ENCODE measurements around the gene SLC6A18.
A peak's percentile ranks its signal among the peaks of the same experiment; 100 is the strongest.

The SLC6A18 gene

DNA sequence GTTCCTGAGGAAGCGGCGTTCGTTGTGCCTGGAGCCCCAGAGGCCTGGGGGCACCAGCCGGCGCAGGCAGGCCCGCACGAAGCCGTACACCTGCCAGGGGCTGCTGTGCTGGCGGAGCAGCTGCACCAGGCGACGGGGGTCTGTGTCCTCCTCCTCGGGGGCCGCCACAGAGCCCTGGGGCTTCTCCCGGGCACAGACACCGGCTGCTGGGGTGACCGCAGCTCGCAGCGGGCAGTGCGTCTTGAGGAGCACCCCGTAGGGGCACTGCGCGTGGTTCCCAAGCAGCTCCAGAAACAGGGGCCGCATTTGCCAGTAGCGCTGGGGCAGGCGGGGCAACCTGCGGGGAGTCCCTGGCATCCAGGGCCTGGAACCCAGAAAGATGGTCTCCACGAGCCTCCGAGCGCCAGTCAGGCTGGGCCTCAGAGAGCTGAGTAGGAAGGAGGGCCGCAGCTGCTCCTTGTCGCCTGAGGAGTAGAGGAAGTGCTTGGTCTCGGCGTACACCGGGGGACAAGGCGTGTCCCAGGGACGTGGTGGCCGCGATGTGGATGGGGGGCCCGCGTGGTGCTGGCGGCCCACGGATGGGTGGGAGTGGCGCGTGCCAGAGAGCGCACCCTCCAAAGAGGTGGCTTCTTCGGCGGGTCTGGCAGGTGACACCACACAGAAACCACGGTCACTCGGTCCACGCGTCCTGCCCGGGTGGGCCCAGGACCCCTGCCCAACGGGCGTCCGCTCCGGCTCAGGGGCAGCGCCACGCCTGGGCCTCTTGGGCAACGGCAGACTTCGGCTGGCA lies 68.4 kb downstream of the SLC6A18 start:
- no peak overlapping the region for H3K4me3 ChIP-seq
- TF ChIP-seq FOXP2 (optimal IDR thresholded peaks at IDR 0.05; ENCODE audit: control extremely low read depth, extremely low read length, insufficient read depth): no peak
- no peak for TF ChIP-seq POLR2AphosphoS5 (IDR thresholded peaks at IDR 0.05; ENCODE audit: borderline replicate concordance, low read depth, low read length)
- TF ChIP-seq EZH2 (IDR thresholded peaks at IDR 0.05): no peak
- no peaks in the 10 kb centered on the region for H3K36me3 ChIP-seq (ENCODE audit: insufficient read depth, low read length)
- no peak for DNase-seq (ENCODE audit: low read depth, low spot score)
- no peak overlapping the region for H3K9ac ChIP-seq (ENCODE audit: insufficient read length)
- no peak overlapping the region for H3K27ac ChIP-seq
- H3K9me3 ChIP-seq (ENCODE audit: low read depth, low read length): no peaks in the 10 kb centered on the region

DNA sequence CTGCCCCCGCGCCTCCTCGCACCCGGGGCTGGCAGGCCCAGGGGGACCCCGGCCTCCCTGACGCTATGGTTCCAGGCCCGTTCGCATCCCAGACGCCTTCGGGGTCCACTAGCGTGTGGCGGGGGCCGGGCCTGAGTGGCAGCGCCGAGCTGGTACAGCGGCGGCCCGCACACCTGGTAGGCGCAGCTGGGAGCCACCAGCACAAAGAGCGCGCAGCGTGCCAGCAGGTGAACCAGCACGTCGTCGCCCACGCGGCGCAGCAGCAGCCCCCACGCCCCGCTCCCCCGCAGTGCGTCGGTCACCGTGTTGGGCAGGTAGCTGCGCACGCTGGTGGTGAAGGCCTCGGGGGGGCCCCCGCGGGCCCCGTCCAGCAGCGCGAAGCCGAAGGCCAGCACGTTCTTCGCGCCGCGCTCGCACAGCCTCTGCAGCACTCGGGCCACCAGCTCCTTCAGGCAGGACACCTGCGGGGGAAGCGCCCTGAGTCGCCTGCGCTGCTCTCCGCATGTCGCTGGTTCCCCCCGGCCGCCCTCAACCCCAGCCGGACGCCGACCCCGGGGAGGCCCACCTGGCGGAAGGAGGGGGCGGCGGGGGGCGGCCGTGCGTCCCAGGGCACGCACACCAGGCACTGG lies 69.1 kb downstream of the SLC6A18 start:
- no peak for DNase-seq (ENCODE audit: low read depth, low spot score)
- H3K4me3 ChIP-seq: peak overlapping the region; percentile 54

DNA sequence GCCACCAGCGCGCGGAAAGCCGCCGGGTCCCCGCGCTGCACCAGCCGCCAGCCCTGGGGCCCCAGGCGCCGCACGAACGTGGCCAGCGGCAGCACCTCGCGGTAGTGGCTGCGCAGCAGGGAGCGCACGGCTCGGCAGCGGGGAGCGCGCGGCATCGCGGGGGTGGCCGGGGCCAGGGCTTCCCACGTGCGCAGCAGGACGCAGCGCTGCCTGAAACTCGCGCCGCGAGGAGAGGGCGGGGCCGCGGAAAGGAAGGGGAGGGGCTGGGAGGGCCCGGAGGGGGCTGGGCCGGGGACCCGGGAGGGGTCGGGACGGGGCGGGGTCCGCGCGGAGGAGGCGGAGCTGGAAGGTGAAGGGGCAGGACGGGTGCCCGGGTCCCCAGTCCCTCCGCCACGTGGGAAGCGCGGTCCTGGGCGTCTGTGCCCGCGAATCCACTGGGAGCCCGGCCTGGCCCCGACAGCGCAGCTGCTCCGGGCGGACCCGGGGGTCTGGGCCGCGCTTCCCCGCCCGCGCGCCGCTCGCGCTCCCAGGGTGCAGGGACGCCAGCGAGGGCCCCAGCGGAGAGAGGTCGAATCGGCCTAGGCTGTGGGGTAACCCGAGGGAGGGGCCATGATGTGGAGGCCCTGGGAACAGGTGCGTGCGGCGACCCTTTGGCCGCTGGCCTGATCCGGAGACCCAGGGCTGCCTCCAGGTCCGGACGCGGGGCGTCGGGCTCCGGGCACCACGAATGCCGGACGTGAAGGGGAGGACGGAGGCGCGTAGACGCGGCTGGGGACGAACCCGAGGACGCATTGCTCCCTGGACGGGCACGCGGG lies 69.9 kb downstream of the SLC6A18 start, which contains the start of gene TERT:
TERT (minus strand) TSS at position 234 of the 815 bp plus-strand sequence; CDS start at position 155, 79 bp downstream.
- Histone ChIP-seq H3K36me3 (ENCODE audit: insufficient read depth, low read length) (no peaks in the 10 kb centered on the region), H3K9me3 (ENCODE audit: low read depth, low read length) (no peaks in the 10 kb centered on the region), H3K9ac (ENCODE audit: insufficient read length) (no peak within 1 kb of the TSS), H3K4me3 (peak within 1 kb of the TSS; percentile 54), H3K27ac (no peak within 1 kb of the TSS)
- TF ChIP-seq EZH2 (IDR thresholded peaks at IDR 0.05) (no peak), FOXP2 (optimal IDR thresholded peaks at IDR 0.05; ENCODE audit: control extremely low read depth, extremely low read length, insufficient read depth) (no peak), POLR2AphosphoS5 (IDR thresholded peaks at IDR 0.05; ENCODE audit: borderline replicate concordance, low read depth, low read length) (no peak)
- no peak for DNase-seq (ENCODE audit: low read depth, low spot score)

More for the DNA sequence above, 69.1 kb downstream of the SLC6A18 start:
- TF ChIP-seq EZH2 (IDR thresholded peaks at IDR 0.05) (no peak), POLR2AphosphoS5 (IDR thresholded peaks at IDR 0.05; ENCODE audit: borderline replicate concordance, low read depth, low read length) (no peak), FOXP2 (optimal IDR thresholded peaks at IDR 0.05; ENCODE audit: control extremely low read depth, extremely low read length, insufficient read depth) (no peak)
- Histone ChIP-seq H3K27ac (no peak overlapping the region), H3K9me3 (ENCODE audit: low read depth, low read length) (no peaks in the 10 kb centered on the region), H3K9ac (ENCODE audit: insufficient read length) (no peak overlapping the region), H3K36me3 (ENCODE audit: insufficient read depth, low read length) (no peaks in the 10 kb centered on the region)

DNA sequence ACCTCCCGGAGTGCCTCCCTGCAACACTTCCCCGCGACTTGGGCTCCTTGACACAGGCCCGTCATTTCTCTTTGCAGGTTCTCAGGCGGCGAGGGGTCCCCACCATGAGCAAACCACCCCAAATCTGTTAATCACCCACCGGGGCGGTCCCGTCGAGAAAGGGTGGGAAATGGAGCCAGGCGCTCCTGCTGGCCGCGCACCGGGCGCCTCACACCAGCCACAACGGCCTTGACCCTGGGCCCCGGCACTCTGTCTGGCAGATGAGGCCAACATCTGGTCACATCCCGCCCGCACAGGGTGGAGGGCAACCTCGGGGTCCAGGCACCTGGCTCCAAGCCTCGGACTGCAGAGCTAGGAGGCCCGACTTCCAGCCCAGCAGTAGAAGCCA lies 70.5 kb downstream of the SLC6A18 start:
- Histone ChIP-seq H3K36me3 (ENCODE audit: insufficient read depth, low read length) (no peaks in the 10 kb centered on the region), H3K9me3 (ENCODE audit: low read depth, low read length) (no peaks in the 10 kb centered on the region), H3K9ac (ENCODE audit: insufficient read length) (no peak overlapping the region), H3K4me3 (no peak overlapping the region), H3K27ac (no peak overlapping the region)
- DNase-seq (ENCODE audit: low read depth, low spot score): no peak
- TF ChIP-seq EZH2 (IDR thresholded peaks at IDR 0.05): no peak

All from SK-N-MC (cell line).